B cell (primary cell): ENCODE measurements around the gene NPM3. TPM values are rescaled to one million over a fixed set of nuclear protein-coding genes. Genes with fewer than 3 reads are reported as not detected.

Experiments
- ATAC-seq: fragments of 200-7000 bp; cut with Tn5 transposase; one replicate; pipeline ENCODE4 v1.10.0; 2021; ENCODE audit warnings: low read depth, mild to moderate bottlenecking, moderate number of reproducible peaks, moderate library complexity
- CTCF ChIA-PET: fragments of 350-600 bp; sonication (Branson Sonifier 250); formaldehyde crosslinking; loops from one replicate; lab custom pipeline; 2021; ENCODE audit warnings: antibody characterized with exemption, inconsistent platforms; lab: Charles Lee
- POLR2A ChIA-PET: fragments of 350-600 bp; sonication (Branson Sonifier 250); formaldehyde crosslinking; loops from one replicate; lab custom pipeline; 2021; ENCODE audit warnings: antibody characterized with exemption; lab: Charles Lee
- DNase-seq: peaks from one replicate; pipeline ENCODE4 v3.0.0; 2013
- H2AFZ ChIP-seq: 2 replicates; pipeline ENCODE4 v1.6.1; 2012; ENCODE audit warnings: mild to moderate bottlenecking, low read depth, low read length; ENCODE audit not compliant: insufficient read depth, poor library complexity, severe bottlenecking
- H3K27ac ChIP-seq, 2 donors: 1 replicate in 1 of 2; 2 replicates in 1 of 2; pipeline ENCODE4 v1.5.1; 2012 to 2013; ENCODE audit warnings: low read length in 2 of 2, mild to moderate bottlenecking in 2 of 2, moderate library complexity in 1 of 2
- H3K27me3 ChIP-seq, 4 experiments: fragments of 200-600 bp in 1 of 4; sonication (generic) in 1 of 4; replicated peaks in 1 of 4; 1 replicate in 2 of 4; 2 replicates in 2 of 4; pipeline versions ENCODE4 v1.6.1 to v1.7.0; 2013 to 2016; ENCODE audit warnings: low read length in 3 of 4, mild to moderate bottlenecking in 2 of 4, mixed read lengths in 1 of 4, moderate library complexity in 1 of 4; ENCODE audit not compliant: insufficient read depth in 4 of 4, control insufficient read depth in 3 of 4; ENCODE audit errors: control extremely low read depth in 1 of 4
- H3K36me3 ChIP-seq, 2 experiments: replicated peaks in 1 of 2; 1 replicate in 1 of 2; 2 replicates in 1 of 2; pipeline versions ENCODE4 v1.6.1 to v1.7.1; 2013; ENCODE audit warnings: low read length in 1 of 2; ENCODE audit not compliant: insufficient read depth in 2 of 2, control insufficient read depth in 1 of 2; ENCODE audit errors: control extremely low read depth in 1 of 2, extremely low read depth in 1 of 2
- H3K4me1 ChIP-seq, 2 donors: fragments of 200-600 bp in 1 of 2; sonication (generic) in 1 of 2; 1 replicate in 1 of 2; 2 replicates in 1 of 2; pipeline versions ENCODE4 v1.5.1 to v1.6.1; 2013 to 2017; ENCODE audit warnings: low read length in 2 of 2; ENCODE audit not compliant: control insufficient read depth in 2 of 2, insufficient read depth in 2 of 2
- H3K4me2 ChIP-seq: replicated peaks from 2 replicates; pipeline ENCODE3; 2012; ENCODE audit warnings: mild to moderate bottlenecking, low read depth, low read length; ENCODE audit not compliant: poor library complexity, severe bottlenecking
- H3K4me3 ChIP-seq, 5 experiments: fragments of 200-600 bp in 1 of 5; sonication (generic) in 1 of 5; 1 replicate in 3 of 5; 2 replicates in 2 of 5; pipeline versions ENCODE4 v1.5.1 to v1.7.0; 2011 to 2016; ENCODE audit warnings: low read length in 4 of 5, mild to moderate bottlenecking in 4 of 5, low read depth in 2 of 5, control low read depth in 1 of 5, moderate library complexity in 1 of 5; ENCODE audit not compliant: insufficient read depth in 1 of 5; ENCODE audit errors: control extremely low read depth in 1 of 5, extremely low read depth in 1 of 5
- H3K79me2 ChIP-seq: fragments of 200-600 bp; sonication (generic); one replicate; pipeline ENCODE4 v1.6.0; 2016; ENCODE audit warnings: low read length; ENCODE audit not compliant: control insufficient read depth, insufficient read depth
- H3K9ac ChIP-seq: fragments of 200-600 bp; sonication (generic); 2 replicates; pipeline ENCODE4 v1.6.1; 2017; ENCODE audit warnings: mild to moderate bottlenecking, low read length, moderate library complexity
- H3K9me3 ChIP-seq, 3 donors: one replicate each; pipeline versions ENCODE4 v1.6.1 to v1.7.1; 2013; ENCODE audit warnings: low read length in 2 of 3; ENCODE audit not compliant: control insufficient read depth in 2 of 3, insufficient read depth in 1 of 3; ENCODE audit errors: control extremely low read depth in 1 of 3
- H4K20me1 ChIP-seq: 2 replicates; pipeline ENCODE4 v1.6.0; 2012; ENCODE audit warnings: mild to moderate bottlenecking, low read length; ENCODE audit not compliant: insufficient read depth, control insufficient read depth, poor library complexity, severe bottlenecking
- H3K27ac Mint-ChIP-seq: one replicate; pipeline ENCODE4 v1.8.0; 2021; ENCODE audit warnings: mixed read lengths
- H3K27me3 Mint-ChIP-seq: one replicate; pipeline ENCODE4 v1.8.0; 2021; ENCODE audit warnings: mixed read lengths
- H3K4me1 Mint-ChIP-seq: one replicate; pipeline ENCODE4 v1.8.0; 2021; ENCODE audit warnings: mixed read lengths
- H3K4me3 Mint-ChIP-seq: one replicate; pipeline ENCODE4 v1.8.0; 2021; ENCODE audit warnings: mixed read lengths
- H3K9me3 Mint-ChIP-seq: one replicate; pipeline ENCODE4 v1.8.0; 2022; ENCODE audit warnings: mixed read lengths; ENCODE audit not compliant: insufficient read depth
- EZH2 ChIP-seq: IDR thresholded peaks from 2 replicates; pipeline ENCODE4 v1.6.1; 2012; ENCODE audit warnings: borderline replicate concordance, low read depth, mild to moderate bottlenecking, moderate library complexity, low read length; ENCODE audit not compliant: insufficient read depth, poor library complexity, severe bottlenecking
- WGBS: methylation state at CpG from one replicate; pipeline ENCODE4 v1.1.5; 2013; ENCODE audit warnings: missing lambda C conversion rate; ENCODE audit not compliant: insufficient coverage; 5-methylcytosine and 5-hydroxymethylcytosine counted together
- intact Hi-C: fragments of 100-400 bp; cut with micrococcal nuclease; formaldehyde crosslinking; loops from one replicate; pipeline ENCODE4 v1.10.0; 2022
- polyA plus RNA-seq: library from polyadenylated mRNA; depleted of rRNA; stranded (reverse); fragments of >200 nt; gene quantifications from 2 replicates; pipeline ENCODE4 v1.2.3, GENCODE V29; 2012
- total RNA-seq, 2 donors: library from RNA; stranded (reverse); fragments of 120-200 nt in 1 of 2; gene quantifications; 1 replicate in 1 of 2; 2 replicates in 1 of 2; pipeline versions ENCODE4 v1.2.3 to v1.2.4, GENCODE V29; 2013 to 2022
- TF ChIP-seq, protein P1 (sequence below): fragments of 200-600 bp; IDR thresholded peaks from one replicate; pipeline ENCODE4 v1.8.0; 2022; ENCODE audit warnings: antibody characterized with exemption, mild to moderate bottlenecking

NPM3 gene
- total and polyA plus RNA-seq, 2 donors (not counting 1 experiment from before 2014, with no cell fraction given): 7.7 to 13.5 TPM

DNA sequence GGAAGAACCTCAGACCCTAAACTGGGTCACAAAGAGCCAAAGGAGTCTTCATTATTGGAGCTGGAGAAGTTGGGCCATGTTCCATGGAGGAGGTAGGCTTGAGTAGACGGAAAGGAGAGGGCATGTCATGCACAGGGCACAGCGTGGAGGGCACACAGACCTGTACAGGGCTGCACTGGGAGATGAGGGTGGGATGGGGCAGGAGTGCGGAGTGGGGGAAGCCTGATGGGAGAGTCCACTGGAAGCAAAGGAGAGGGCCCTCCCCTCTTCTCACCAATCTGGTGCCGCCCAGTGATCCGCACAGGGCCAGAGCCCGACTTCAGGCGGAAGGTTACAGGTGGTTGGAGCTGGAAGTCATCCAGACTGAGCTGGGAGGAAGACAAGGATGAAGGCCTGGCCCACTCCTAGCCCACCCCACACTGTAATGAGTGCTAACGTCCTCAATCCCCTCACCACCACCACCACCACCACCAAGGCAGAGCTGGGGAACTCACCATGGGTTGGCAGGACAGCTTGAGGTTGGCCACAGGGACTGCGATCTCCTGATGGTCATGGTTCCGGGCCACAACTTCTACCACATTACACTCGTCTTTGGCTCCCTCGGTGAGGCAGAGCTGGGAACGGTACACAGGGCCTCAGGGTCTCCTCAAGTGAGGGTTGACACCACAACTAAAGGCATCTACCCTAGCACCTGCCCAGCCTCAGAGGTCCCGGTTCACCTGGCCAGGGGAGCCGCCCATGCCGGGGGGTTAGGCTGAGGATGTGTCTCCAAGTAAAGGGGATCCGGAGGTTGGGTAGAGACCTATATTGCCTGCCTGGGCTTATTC lies 1.0 kb downstream of the NPM3 start:
- H3K9me3 Mint-ChIP-seq: no peaks in the 10 kb centered on the region
- Histone ChIP-seq H2AFZ (peak overlapping the region; percentile 86), H3K9me3 (peaks cover 0 to 12% (median 0%) of the 10 kb centered on the region in 3 donors), H3K79me2 (peaks cover 24% of the 10 kb centered on the region), H3K4me3 (peak overlapping the region in 4 of 5 experiments; percentile 65 to 73 (median 68)), H3K4me1 (peaks cover 34 to 57% of the 10 kb centered on the region in 2 donors), H3K36me3 (peaks cover 0 to 28% of the 10 kb centered on the region in 2 experiments), H3K4me2 (peak overlapping the region; percentile 95), H3K27ac (no peak overlapping the region), H3K27me3 (peaks cover 0 to 25% (median 11%) of the 10 kb centered on the region in 4 experiments), H4K20me1 (peaks cover 62% of the 10 kb centered on the region), H3K9ac (peak overlapping the region; percentile 71)
- ATAC-seq (no peak), DNase-seq (peak; percentile 25)
- peaks cover 15% of the 10 kb centered on the region for H3K27me3 Mint-ChIP-seq
- ChIA-PET POLR2A (no interaction called here), CTCF (interaction anchor here (0.6 to 5.0 kb wide), 12 partner anchors 10 to 568 kb away, joined by 3 to 48 read pairs (median 13); partner anchors contain the start of gene OGA)
- H3K27ac Mint-ChIP-seq: peak overlapping the region; percentile 50
- intact Hi-C loops: loop anchor here (2.0 to 5.0 kb wide), 4 partner anchors 13 to 195 kb away; partner anchors contain the start of genes DPCD, FBXW4 and POLL
- peaks cover 63% of the 10 kb centered on the region for H3K4me1 Mint-ChIP-seq
- 68% methylated on average over 9 of the region's 17 CpGs for WGBS
- H3K4me3 Mint-ChIP-seq: peak overlapping the region; percentile 99
- no peak for TF ChIP-seq EZH2
- TF ChIP-seq, protein P1, sequence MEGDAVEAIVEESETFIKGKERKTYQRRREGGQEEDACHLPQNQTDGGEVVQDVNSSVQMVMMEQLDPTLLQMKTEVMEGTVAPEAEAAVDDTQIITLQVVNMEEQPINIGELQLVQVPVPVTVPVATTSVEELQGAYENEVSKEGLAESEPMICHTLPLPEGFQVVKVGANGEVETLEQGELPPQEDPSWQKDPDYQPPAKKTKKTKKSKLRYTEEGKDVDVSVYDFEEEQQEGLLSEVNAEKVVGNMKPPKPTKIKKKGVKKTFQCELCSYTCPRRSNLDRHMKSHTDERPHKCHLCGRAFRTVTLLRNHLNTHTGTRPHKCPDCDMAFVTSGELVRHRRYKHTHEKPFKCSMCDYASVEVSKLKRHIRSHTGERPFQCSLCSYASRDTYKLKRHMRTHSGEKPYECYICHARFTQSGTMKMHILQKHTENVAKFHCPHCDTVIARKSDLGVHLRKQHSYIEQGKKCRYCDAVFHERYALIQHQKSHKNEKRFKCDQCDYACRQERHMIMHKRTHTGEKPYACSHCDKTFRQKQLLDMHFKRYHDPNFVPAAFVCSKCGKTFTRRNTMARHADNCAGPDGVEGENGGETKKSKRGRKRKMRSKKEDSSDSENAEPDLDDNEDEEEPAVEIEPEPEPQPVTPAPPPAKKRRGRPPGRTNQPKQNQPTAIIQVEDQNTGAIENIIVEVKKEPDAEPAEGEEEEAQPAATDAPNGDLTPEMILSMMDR: no peak
